Measurements from ENCODE around the gene MSANTD1. TPM values are rescaled to one million over a fixed set of nuclear protein-coding genes. Genes with fewer than 3 reads are reported as not detected.
A peak's percentile ranks its signal among the peaks of the same experiment; 100 is the strongest.

Gene MSANTD1
- total and polyA plus RNA-seq, 8 donors: 0.54 to 2.9 (median 1.0) TPM

GRCh38 chr4:3283483-3283882, 34.5 kb downstream of the MSANTD1 start:
- Histone ChIP-seq H3K4me3 (no peak overlapping the region), H3K27ac (no peak overlapping the region), H3K4me1 (no peaks in the 10 kb centered on the region), H3K9me3 (no peaks in the 10 kb centered on the region), H3K27me3 (no peaks in the 10 kb centered on the region), H3K36me3 (no peaks in the 10 kb centered on the region)
- DNase-seq (no peak), FAIRE-seq (no peak), ATAC-seq (no peak)
- no peak for TF ChIP-seq CTCF (IDR thresholded peaks at IDR 0.05)
- 77 to 79% methylated on average over 6 of the region's 6 CpGs for WGBS, 2 donors
- intact Hi-C loops (cut with DNase I): no loop called here

DNA sequence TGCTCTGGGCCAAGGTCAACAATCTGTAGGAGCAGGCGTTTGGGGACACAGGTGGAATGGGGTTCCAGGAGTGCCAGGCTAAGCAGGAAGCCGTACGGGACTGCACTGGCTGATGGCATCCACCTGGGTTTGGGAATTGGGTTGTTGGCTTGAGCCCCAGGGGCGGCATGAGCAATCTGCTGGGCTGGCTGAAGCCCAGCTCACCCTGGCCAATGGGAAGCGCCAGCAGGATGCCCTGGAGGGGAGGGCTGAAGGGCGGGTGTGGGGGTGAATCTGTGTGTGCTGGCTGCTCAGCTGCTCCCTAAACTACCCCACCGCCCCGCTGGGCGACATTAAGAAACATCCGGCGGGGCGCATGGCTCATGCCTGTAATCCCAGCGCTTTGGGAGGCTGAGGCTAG, 35.0 kb downstream of the MSANTD1 start:
- WGBS, 2 donors: 71 to 73% methylated on average over 13 of the region's 13 CpGs
- ATAC-seq: peak in 2 of 4 donors; percentile 14 to 28
- FAIRE-seq: no peak

GRCh38 chr4:3284734-3285557, 36.0 kb downstream of the MSANTD1 start:
- intact Hi-C loops (cut with DNase I): no loop called here
- no peaks in the 10 kb centered on the region for H3K9me3 ChIP-seq
- DNase-seq (peak in 1 of 6 donors; percentile 8), ATAC-seq (peak in 1 of 4 donors; percentile 43), FAIRE-seq (no peak)
- WGBS, 2 donors: 75 to 79% methylated on average over 24 of the region's 24 CpGs
- no peak overlapping the region for H3K27ac ChIP-seq
- no peaks in the 10 kb centered on the region for H3K4me1 ChIP-seq
- no peaks in the 10 kb centered on the region for H3K36me3 ChIP-seq
- H3K27me3 ChIP-seq: no peaks in the 10 kb centered on the region
- H3K4me3 ChIP-seq: no peak overlapping the region
- TF ChIP-seq CTCF (IDR thresholded peaks at IDR 0.05): no peak

More for the DNA sequence above, 35.0 kb downstream of the MSANTD1 start:
- no peaks in the 10 kb centered on the region for H3K36me3 ChIP-seq
- no peak overlapping the region for H3K4me3 ChIP-seq
- no peak for TF ChIP-seq CTCF (IDR thresholded peaks at IDR 0.05)
- DNase-seq: no peak
- H3K9me3 ChIP-seq: no peaks in the 10 kb centered on the region
- H3K27ac ChIP-seq: no peak overlapping the region
- no peaks in the 10 kb centered on the region for H3K4me1 ChIP-seq
- no peaks in the 10 kb centered on the region for H3K27me3 ChIP-seq
- intact Hi-C loops (cut with DNase I): no loop called here

DNA sequence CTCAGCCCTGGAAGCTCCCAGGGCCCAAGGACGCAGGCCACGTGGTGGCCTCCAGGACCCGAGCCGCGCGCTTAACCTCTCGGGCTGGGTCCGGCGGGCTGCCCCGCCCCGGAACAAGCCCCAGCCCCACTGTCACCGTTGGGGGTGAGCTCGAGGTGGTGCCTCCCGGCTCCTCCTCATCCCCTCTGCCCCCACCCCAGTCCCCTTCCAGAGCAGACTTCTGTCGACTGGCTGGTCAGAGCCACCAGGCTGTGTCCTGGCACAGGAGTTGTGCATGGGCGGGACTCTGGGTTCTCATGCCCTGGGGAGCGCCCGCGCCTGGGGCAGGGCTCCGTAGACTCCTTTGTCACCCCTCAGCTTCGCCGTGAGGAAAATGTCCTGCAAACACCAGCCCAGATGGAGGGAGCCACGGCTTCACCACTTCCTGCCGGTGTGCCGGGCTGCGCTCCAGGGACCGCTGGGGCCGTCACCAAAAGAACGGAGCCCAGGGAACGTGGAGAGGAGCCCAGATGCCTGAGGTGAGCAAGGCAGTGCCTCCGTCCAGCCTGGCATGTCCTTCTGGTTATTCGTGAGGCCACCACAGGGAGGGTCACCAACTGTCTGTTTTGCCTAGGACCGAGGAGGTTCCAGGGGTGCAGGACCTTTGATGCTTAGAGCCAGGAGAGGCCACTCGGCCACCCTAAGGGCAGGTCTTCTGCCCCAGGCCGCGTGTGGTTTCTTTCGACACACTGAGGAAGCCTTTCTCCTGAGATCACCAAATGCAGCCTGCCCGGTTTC, 36.8 kb downstream of the MSANTD1 start:
- TF ChIP-seq CTCF (IDR thresholded peaks at IDR 0.05): no peak
- no peak overlapping the region for H3K27ac ChIP-seq
- DNase-seq (peak in 2 of 6 donors; percentile 8 to 58), ATAC-seq (peak in 2 of 4 donors; percentile 52 to 73), FAIRE-seq (no peak)
- H3K9me3 ChIP-seq: no peaks in the 10 kb centered on the region
- intact Hi-C loops (cut with DNase I): no loop called here
- 71 to 78% methylated on average over 38 of the region's 38 CpGs for WGBS, 2 donors
- no peaks in the 10 kb centered on the region for H3K4me1 ChIP-seq
- H3K36me3 ChIP-seq: no peaks in the 10 kb centered on the region
- H3K4me3 ChIP-seq: no peak overlapping the region
- no peaks in the 10 kb centered on the region for H3K27me3 ChIP-seq

Data from pancreas (tissue), 10 donors.